ENCODE measurements around the gene LRCH1. TPM values are rescaled to one million over a fixed set of nuclear protein-coding genes. Genes with fewer than 3 reads are reported as not detected.

LRCH1 gene
- total and polyA plus RNA-seq, 8 donors: 16.1 to 30.5 (median 26.8) TPM

GRCh38 chr13:46739447-46740098 lies 186.6 kb downstream of the LRCH1 start:
- TF ChIP-seq CTCF (IDR thresholded peaks at IDR 0.05): no peak
- H3K4me3 ChIP-seq: no peak overlapping the region
- H3K36me3 ChIP-seq: peaks cover 0 to 40% of the 10 kb centered on the region in 2 donors
- no peak overlapping the region for H3K27ac ChIP-seq
- ATAC-seq: no peak
- DNase-seq: no peak
- no peaks in the 10 kb centered on the region for H3K27me3 ChIP-seq
- no peaks in the 10 kb centered on the region for H3K9me3 ChIP-seq
- H3K4me1 ChIP-seq: no peaks in the 10 kb centered on the region
- intact Hi-C loops (cut with DNase I): no loop called here

DNA sequence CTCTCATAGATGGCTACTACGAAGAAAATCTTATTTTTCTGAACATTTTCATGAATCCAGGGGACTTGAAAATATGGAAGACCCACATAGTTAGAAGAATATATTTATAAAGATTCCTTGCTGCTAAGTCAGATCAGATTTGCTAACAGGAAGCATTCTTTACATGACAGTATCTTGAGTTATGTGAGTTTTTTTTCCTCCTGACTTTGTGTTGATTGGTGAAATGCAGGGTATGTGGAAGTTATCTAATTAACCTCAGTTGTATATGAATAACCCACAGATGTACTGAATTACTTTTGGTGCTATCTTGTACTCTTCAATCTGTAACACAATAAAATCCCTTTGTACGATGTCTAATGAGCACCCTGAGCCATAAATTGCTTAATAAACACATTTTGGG lies 190.2 kb downstream of the LRCH1 start:
- Histone ChIP-seq H3K4me1 (no peaks in the 10 kb centered on the region), H3K4me3 (no peak overlapping the region), H3K27ac (no peak overlapping the region), H3K27me3 (no peaks in the 10 kb centered on the region), H3K36me3 (peaks cover 0 to 35% of the 10 kb centered on the region in 2 donors), H3K9me3 (no peaks in the 10 kb centered on the region)
- ATAC-seq: no peak
- intact Hi-C loops (cut with DNase I): no loop called here
- TF ChIP-seq CTCF (IDR thresholded peaks at IDR 0.05): no peak
- DNase-seq: no peak

- ATAC-seq: no peak
- Histone ChIP-seq H3K27ac (no peak overlapping the region), H3K9me3 (no peaks in the 10 kb centered on the region), H3K4me3 (no peak overlapping the region), H3K4me1 (no peaks in the 10 kb centered on the region), H3K36me3 (peaks cover 0 to 42% of the 10 kb centered on the region in 2 donors), H3K27me3 (no peaks in the 10 kb centered on the region)
- intact Hi-C loops (cut with DNase I): no loop called here
- TF ChIP-seq CTCF (IDR thresholded peaks at IDR 0.05): no peak
- DNase-seq: no peak
These were observed 192.1 kb downstream of the LRCH1 start for GRCh38 chr13:46745062-46745461.

DNA sequence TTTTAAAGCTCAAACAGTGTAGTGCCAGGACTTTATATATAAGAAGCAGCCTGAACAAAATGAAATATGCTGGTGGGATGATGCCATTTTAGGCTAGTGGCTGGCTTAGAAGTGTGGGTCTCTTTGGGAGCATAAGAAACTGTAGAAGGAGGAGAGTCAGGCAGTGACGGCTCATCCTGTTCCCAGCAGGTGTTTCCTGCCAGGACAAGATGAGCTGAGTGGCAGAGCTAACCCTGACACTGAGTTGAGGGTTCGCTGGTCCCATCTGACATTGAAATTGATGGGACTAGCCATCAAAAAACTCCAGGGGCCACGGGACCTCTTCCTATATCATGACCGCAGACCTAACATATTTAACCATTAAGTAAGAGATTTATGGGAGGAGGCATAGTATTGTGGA lies 192.7 kb downstream of the LRCH1 start:
- H3K9me3 ChIP-seq: no peaks in the 10 kb centered on the region
- no peak for DNase-seq
- H3K27ac ChIP-seq: no peak overlapping the region
- H3K4me1 ChIP-seq: no peaks in the 10 kb centered on the region
- ATAC-seq: no peak
- TF ChIP-seq CTCF (IDR thresholded peaks at IDR 0.05): no peak
- intact Hi-C loops (cut with DNase I): no loop called here
- H3K36me3 ChIP-seq: peaks cover 0 to 48% of the 10 kb centered on the region in 2 donors
- no peaks in the 10 kb centered on the region for H3K27me3 ChIP-seq
- H3K4me3 ChIP-seq: no peak overlapping the region

DNA sequence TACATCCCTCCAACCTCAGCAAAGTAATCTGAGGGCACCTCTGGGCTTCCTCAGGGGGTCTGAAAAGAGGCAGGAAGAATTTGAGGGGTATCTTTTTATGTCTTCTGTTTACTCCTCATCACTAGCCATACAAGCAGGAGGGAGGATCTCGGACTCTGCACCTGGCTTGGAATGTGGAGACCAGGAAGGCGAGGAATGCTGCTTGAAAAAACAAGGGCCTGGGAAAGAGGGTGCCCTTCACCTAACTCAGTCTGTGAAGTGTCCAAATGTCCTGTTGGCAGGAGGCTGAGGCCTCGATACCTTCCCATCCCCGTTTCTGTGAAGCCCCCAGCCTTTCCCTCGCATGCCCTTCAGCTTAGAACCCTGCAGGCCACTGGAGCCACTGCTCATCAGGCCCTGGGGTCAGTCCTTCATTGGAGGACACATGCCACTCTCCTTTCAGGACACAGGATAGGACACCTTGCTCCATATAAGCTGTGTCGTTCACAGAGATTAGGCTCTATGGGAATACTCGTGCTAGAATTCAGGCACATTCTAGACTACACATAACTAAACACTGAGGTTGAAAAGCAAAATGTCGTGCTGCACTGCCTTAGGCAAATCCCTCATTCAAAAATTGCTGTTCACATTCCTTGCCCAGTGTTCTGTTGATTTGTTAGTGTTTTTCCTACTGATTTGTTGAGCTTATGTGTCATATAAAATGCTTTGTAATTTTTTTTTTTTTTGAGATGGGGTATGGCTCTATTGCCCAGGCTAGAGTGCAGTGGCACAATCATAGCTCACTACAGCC lies 194.3 kb downstream of the LRCH1 start:
- intact Hi-C loops (cut with DNase I): no loop called here
- Histone ChIP-seq H3K4me3 (no peak overlapping the region), H3K27ac (no peak overlapping the region), H3K36me3 (peaks cover 0 to 40% of the 10 kb centered on the region in 2 donors), H3K27me3 (no peaks in the 10 kb centered on the region), H3K4me1 (peaks cover 0 to 8% of the 10 kb centered on the region in 2 donors), H3K9me3 (no peaks in the 10 kb centered on the region)
- ATAC-seq (no peak), DNase-seq (no peak)
- TF ChIP-seq CTCF (IDR thresholded peaks at IDR 0.05): no peak

All from left lung (tissue), 10 donors.